OCI-LY7 (cell line): ENCODE data around the gene ADH6. TPM values are rescaled to one million over a fixed set of nuclear protein-coding genes. Genes with fewer than 3 reads are reported as not detected.
"Not testable (repeated sequence)": the region's sequence is repeated elsewhere in the genome, so short reads cannot be mapped to it uniquely, and the experiment has no call there.

Source experiments
- BruUV-seq: library from RNA; stranded (reverse); fragments of 400-500 nt; replicated peaks from 2 replicates; lab custom pipeline; 2021; lab: Mats Ljungman, UMichigan
- CTCF ChIA-PET: fragments of 300-600 bp; sonication (Branson Sonifier 250); formaldehyde crosslinking; loops from one replicate; lab custom pipeline; 2022; ENCODE audit warnings: antibody characterized with exemption; ENCODE audit not compliant: unreplicated experiment; lab: Charles Lee
- POLR2A ChIA-PET: fragments of 300-600 bp; sonication (Branson Sonifier 250); formaldehyde crosslinking; loops from one replicate; lab custom pipeline; 2022; ENCODE audit warnings: antibody characterized with exemption; lab: Charles Lee
- DNase-seq: peaks from one replicate; pipeline ENCODE4 v3.0.0-alpha.2; 2015; ENCODE audit warnings: low spot score
- H2AFZ ChIP-seq: fragments of 200-600 bp; sonication (generic), shearing (Covaris generic); 2 replicates; pipeline ENCODE4 v1.6.1; 2014; ENCODE audit warnings: mild to moderate bottlenecking, antibody characterized with exemption, low read length, moderate library complexity
- H3K27ac ChIP-seq: fragments of 200-600 bp; sonication (generic); 2 replicates; pipeline ENCODE4 v1.5.1; 2014; ENCODE audit warnings: mixed run types, low read depth, mild to moderate bottlenecking, moderate library complexity, low read length, inconsistent platforms; ENCODE audit not compliant: poor library complexity, severe bottlenecking
- H3K36me3 ChIP-seq: fragments of 200-600 bp; sonication (generic); 2 replicates; pipeline ENCODE4 v1.6.1; 2014; ENCODE audit warnings: mild to moderate bottlenecking, antibody characterized with exemption, low read length, moderate library complexity, mixed read lengths; ENCODE audit not compliant: insufficient read depth
- H3K4me1 ChIP-seq: fragments of 200-600 bp; sonication (generic); 2 replicates; pipeline ENCODE4 v1.5.1; 2014; ENCODE audit warnings: mild to moderate bottlenecking, low read length; ENCODE audit not compliant: insufficient read depth, poor library complexity, severe bottlenecking
- H3K4me2 ChIP-seq: fragments of 200-600 bp; sonication (generic); 2 replicates; pipeline ENCODE4 v1.6.1; 2014; ENCODE audit warnings: mild to moderate bottlenecking, low read length
- H3K4me3 ChIP-seq: fragments of 200-600 bp; sonication (generic); 2 replicates; pipeline ENCODE4 v1.5.1; 2014; ENCODE audit warnings: mild to moderate bottlenecking, low read depth, low read length; ENCODE audit not compliant: poor library complexity, severe bottlenecking
- H3K79me2 ChIP-seq: fragments of 200-600 bp; sonication (generic); 2 replicates; pipeline ENCODE4 v1.6.1; 2016; ENCODE audit warnings: low read depth, mild to moderate bottlenecking, low read length, moderate library complexity, mixed read lengths; ENCODE audit not compliant: insufficient read depth
- H3K9me2 ChIP-seq: fragments of 200-600 bp; sonication (generic); 2 replicates; pipeline ENCODE4 v1.6.1; 2016; ENCODE audit warnings: mild to moderate bottlenecking, low read length, mixed read lengths; ENCODE audit not compliant: insufficient read depth
- H3K9me3 ChIP-seq: fragments of 200-600 bp; sonication (generic); 2 replicates; pipeline ENCODE4 v1.6.1; 2014; ENCODE audit warnings: mild to moderate bottlenecking, mixed run types, low read length, mixed read lengths
- H4K20me1 ChIP-seq: fragments of 200-600 bp; sonication (generic); 2 replicates; pipeline ENCODE4 v1.6.1; 2014; ENCODE audit warnings: mild to moderate bottlenecking, antibody characterized with exemption, low read length, moderate library complexity, mixed read lengths; ENCODE audit not compliant: insufficient read depth
- CTCF ChIP-seq: fragments of 200-600 bp; sonication (generic); conservative IDR thresholded peaks from 2 replicates; pipeline ENCODE4 v1.5.1; 2014; ENCODE audit warnings: mild to moderate bottlenecking, antibody characterized with exemption, low read length, moderate library complexity, mixed read lengths
- EZH2phosphoT487 ChIP-seq: fragments of 200-600 bp; sonication (generic); IDR thresholded peaks from 2 replicates; pipeline ENCODE4 v1.6.1; 2018; ENCODE audit warnings: low read depth, borderline replicate concordance, mild to moderate bottlenecking, mixed run types, antibody characterized with exemption, low read length, moderate library complexity, mixed read lengths
- intact Hi-C: fragments of 100-400 bp; cut with micrococcal nuclease; formaldehyde crosslinking; loops from one replicate; pipeline ENCODE4 v1.10.0; 2022; ENCODE audit not compliant: unreplicated experiment
- total RNA-seq, 2 experiments: library from RNA; depleted of rRNA in 1 of 2; stranded (reverse); fragments of >200 nt in 1 of 2; shearing (Covaris generic) in 1 of 2; gene quantifications; 2 replicates each; pipeline ENCODE4 v1.2.3, GENCODE V29; 2014 to 2022

ADH6 gene
- total RNA-seq, 2 experiments from 2014 or later, result not detected

DNA sequence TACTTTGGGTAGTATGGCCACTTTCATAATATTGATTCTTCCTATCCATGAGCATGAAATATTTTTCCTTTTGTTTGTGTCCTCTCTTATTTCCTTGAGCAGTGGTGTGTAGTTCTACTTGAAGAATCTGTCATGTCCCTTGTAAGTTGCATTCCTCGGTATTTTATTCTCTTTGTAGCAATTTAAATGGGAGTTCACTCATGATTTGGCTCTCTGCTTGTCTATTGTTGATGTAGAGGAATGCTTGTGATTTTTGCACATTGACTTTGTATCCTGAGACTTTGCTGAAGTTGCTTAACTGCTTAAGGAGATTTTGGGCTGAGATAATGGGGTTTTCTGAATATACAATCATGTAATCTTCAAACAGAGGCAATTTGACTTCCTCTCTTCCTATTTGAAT is 9.7 kb upstream of the ADH6 start:
- DNase-seq, BruUV-seq, H3K36me3 ChIP-seq, H3K9me2 ChIP-seq, intact Hi-C loops, H3K4me1 ChIP-seq, H3K9me3 ChIP-seq, H3K4me2 ChIP-seq, CTCF ChIA-PET, H3K4me3 ChIP-seq, POLR2A ChIA-PET, H4K20me1 ChIP-seq, H3K79me2 ChIP-seq, H3K27ac ChIP-seq, H2AFZ ChIP-seq: not testable (repeated sequence)

GRCh38 chr4:99227646-99228045 is 8.6 kb upstream of the ADH6 start:
- H3K36me3 ChIP-seq, H3K4me2 ChIP-seq, BruUV-seq, H3K4me3 ChIP-seq, H3K79me2 ChIP-seq, H3K9me3 ChIP-seq, H2AFZ ChIP-seq, CTCF ChIA-PET, intact Hi-C loops, H3K27ac ChIP-seq, H3K4me1 ChIP-seq, DNase-seq, POLR2A ChIA-PET, H3K9me2 ChIP-seq, H4K20me1 ChIP-seq: not testable (repeated sequence)

GRCh38 chr4:99221980-99222379 is 2.9 kb upstream of the ADH6 start:
- H3K9me2 ChIP-seq, result no peaks in the 10 kb centered on the region
- ChIA-PET CTCF (no interaction called here), POLR2A (no interaction called here)
- H4K20me1 ChIP-seq, result no peaks in the 10 kb centered on the region
- no peak for TF ChIP-seq EZH2phosphoT487
- no peak for TF ChIP-seq CTCF
- intact Hi-C loops, result no loop called here
- H3K4me1 ChIP-seq, result no peaks in the 10 kb centered on the region
- H3K9me3 ChIP-seq, result no peaks in the 10 kb centered on the region
- H2AFZ ChIP-seq, result no peak overlapping the region
- no peak overlapping the region for H3K4me3 ChIP-seq
- no peaks in the 10 kb centered on the region for H3K36me3 ChIP-seq
- H3K27ac ChIP-seq, result no peak overlapping the region
- no peak for DNase-seq
- H3K4me2 ChIP-seq, result no peak overlapping the region
- no peaks in the 10 kb centered on the region for H3K79me2 ChIP-seq
- BruUV-seq, result no TSS peak

GRCh38 chr4:99219479-99219878 is 433 bp upstream of the ADH6 start:
- Histone ChIP-seq H2AFZ (no peak overlapping the region), H3K36me3 (no peaks in the 10 kb centered on the region), H3K9me2 (no peaks in the 10 kb centered on the region), H3K4me2 (no peak overlapping the region), H3K79me2 (no peaks in the 10 kb centered on the region), H3K4me3 (no peak overlapping the region), H3K27ac (no peak overlapping the region), H4K20me1 (no peaks in the 10 kb centered on the region), H3K9me3 (no peaks in the 10 kb centered on the region), H3K4me1 (no peaks in the 10 kb centered on the region)
- POLR2A ChIA-PET, result interaction anchor here (0.6 to 1.4 kb wide), 2 partner anchors 9 to 207 kb away, joined by 3 read pairs; no protein-coding TSS in a partner anchor
- intact Hi-C loops, result no loop called here
- no TSS peak for BruUV-seq
- DNase-seq, result peak; percentile 8
- CTCF ChIA-PET, result no interaction called here
- TF ChIP-seq EZH2phosphoT487 (no peak), CTCF (no peak)
